AG20443 (cell line): Measurements from ENCODE around the gene TRIM27.
"Not testable (repeated sequence)": the region's sequence is repeated elsewhere in the genome, so short reads cannot be mapped to it uniquely, and the experiment has no call there.

Experiments
- DNase-seq: peaks from one replicate; pipeline ENCODE4 v3.0.0; 2012; ENCODE audit warnings: low spot score, mixed read lengths

The TRIM27 gene

DNA sequence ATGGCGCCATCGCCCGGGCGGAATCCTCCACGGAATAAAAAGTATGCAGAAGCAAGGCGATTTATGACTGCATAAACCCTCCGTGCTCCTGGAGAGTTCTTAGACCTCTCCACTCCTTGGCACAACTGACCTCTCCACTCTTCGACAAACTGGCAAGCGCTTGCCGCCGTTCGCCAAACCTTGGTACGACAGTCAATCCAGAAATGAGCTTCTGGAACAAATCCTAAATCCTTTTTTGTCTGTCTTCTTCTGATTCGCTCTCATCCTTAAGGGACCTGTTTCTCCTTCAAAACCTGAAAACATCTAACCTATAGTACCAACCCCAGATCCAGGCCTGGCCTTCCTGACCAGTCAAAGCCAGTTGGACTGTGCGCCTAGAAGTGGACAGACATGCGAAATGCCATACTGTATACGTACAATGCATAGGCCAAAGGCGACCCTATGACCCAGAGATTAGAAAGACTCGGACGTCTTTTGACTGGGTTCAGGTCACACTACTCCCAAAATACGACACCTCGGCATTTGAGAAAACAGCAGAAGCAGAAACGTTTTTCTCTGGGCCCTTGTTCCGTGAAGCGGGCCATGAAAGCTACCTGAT lies 59.4 kb downstream of the TRIM27 start:
- DNase-seq = no peak

DNA sequence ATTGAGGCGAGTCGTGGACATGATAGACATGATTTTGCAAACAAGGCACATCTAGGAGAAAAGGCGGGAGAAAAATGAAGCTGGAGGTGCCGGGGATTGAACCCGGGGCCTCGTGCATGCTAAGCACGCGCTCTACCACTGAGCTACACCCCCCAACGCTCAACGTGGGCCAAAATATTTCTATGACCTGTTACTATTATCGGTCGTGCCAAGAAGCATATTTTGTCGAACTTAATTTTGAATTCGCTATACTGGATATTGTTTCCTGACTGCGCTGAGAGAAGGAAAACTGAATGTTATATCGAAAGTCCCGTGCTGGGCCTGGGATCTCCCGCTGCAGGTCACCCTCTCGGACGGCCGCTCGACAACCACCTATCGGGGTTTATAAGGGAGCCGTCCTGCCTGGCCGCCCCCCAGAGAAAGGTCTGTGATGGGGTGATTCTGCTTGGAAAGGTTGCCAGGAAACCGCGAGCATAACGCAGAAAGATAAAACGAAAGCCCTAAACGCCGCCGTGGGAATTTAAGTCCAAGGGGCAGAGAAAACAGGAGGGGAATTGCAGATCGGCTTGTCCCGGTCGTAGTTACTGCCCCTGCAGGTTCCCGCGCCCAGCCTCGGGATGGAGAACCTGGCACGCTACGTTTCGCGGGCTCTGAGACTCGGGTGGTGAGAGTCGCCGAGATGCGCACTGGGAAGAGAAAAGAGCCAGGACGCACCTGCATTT lies 60.0 kb downstream of the TRIM27 start:
- DNase-seq = peak; percentile 66

GRCh38 chr6:28862077-28862476 lies 61.7 kb downstream of the TRIM27 start:
- DNase-seq = no peak

GRCh38 chr6:28861339-28861738 lies 62.4 kb downstream of the TRIM27 start:
- no peak for DNase-seq

DNA sequence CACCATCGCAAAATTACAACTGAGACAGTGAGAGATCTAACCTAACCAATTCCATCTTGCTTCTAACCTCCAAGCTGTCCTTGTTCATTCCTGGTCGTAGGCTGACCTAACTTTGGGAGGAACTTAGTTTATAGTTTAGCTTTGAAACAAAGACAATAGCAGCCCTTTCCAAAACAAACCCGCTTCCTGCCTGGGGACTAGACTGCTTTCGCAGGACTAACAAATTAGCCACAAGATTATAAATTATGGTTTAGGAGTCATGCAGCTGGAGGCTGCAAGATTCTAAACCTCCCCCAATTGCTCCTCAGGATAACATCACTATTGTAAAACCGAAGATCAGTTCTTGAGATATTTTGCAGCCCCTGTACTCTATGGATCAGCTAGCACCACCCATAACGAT lies 63.2 kb downstream of the TRIM27 start:
- DNase-seq = no peak

GRCh38 chr6:28858963-28859362 lies 64.8 kb downstream of the TRIM27 start:
- DNase-seq = no peak

DNA sequence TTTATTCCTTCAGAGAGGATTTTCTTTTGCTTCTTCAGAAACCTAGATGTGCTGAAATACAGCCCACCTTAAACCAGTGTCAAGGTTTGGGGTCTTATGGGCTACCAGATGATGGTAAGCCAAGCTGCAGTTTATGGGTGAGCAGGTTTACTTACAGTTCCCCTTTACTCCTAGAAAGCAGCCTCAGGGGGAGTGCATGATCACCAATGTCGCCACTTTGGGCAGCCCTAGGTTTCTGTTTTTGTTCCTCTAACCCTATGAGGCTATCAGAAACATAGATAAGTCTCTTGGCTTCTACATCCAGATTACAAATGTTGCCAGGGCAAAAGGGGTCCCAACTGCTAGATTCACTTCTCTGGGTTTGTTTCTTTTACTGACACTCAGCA lies 67.2 kb downstream of the TRIM27 start:
- DNase-seq = no peak

- DNase-seq = not testable (repeated sequence)
Observed at GRCh38 chr6:28854405-28854804, 69.4 kb downstream of the TRIM27 start.
